ENCODE measurements around the gene NIPAL1.

NIPAL1 gene

DNA sequence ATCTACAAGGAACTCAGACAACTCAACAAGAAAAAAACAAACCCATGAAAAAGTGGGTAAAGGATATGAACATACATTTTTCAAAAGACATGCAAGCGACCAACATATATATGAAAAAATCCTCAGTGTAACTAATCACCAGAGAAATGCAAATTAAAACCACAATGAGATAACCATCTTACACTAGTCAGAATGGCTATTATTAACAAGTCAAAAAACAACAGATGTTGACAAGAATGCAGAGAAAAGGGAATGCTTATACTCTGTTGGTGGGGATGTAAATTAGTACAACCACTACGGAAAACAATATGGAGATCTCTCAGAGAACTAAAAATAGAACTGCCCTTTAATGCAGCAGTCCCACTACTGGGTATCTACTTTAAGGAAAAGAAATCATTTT lies 12.1 kb downstream of the NIPAL1 start:
- H3K9ac ChIP-seq (ENCODE audit: low read length), result no peak overlapping the region
- no peak for DNase-seq
- H2BK120ac ChIP-seq (ENCODE audit: insufficient read depth, low read length, poor library complexity), result no peak overlapping the region
- H2AFZ ChIP-seq (ENCODE audit: insufficient read depth, low read length, poor library complexity), result no peak overlapping the region
- H4K8ac ChIP-seq (ENCODE audit: low read depth, low read length), result no peak overlapping the region
- no peak overlapping the region for H3K14ac ChIP-seq (ENCODE audit: low read length)
- H3K4ac ChIP-seq (ENCODE audit: low read depth, low read length), result no peak overlapping the region
- H3K36me3 ChIP-seq (ENCODE audit: control insufficient read depth in 1 of 2, insufficient read depth in 2 of 2, low read length in 2 of 2), result no peaks in the 10 kb centered on the region
- no peaks in the 10 kb centered on the region for H3K27me3 ChIP-seq (ENCODE audit: insufficient read depth, low read length)
- no peak overlapping the region for H2BK12ac ChIP-seq (ENCODE audit: low read length)
- no peak overlapping the region for H2AK5ac ChIP-seq (ENCODE audit: low read length)
- H4K12ac ChIP-seq (ENCODE audit: low read depth, low read length), result no peak overlapping the region
- no peak overlapping the region for H3K23ac ChIP-seq (ENCODE audit: low read length)
- H3K4me1 ChIP-seq (ENCODE audit: control insufficient read depth in 1 of 2, insufficient read depth in 2 of 2, low read length in 2 of 2), result peaks cover 0 to 2% of the 10 kb centered on the region in 2 experiments
- no peak overlapping the region for H2BK5ac ChIP-seq (ENCODE audit: low read depth, low read length, poor library complexity)
- H3K9me3 ChIP-seq (ENCODE audit: insufficient read depth, low read depth, low read length), result peaks cover 1% of the 10 kb centered on the region
- no peak overlapping the region for H3K4me3 ChIP-seq (ENCODE audit: low read depth, low read length)
- no peaks in the 10 kb centered on the region for H3K79me2 ChIP-seq (ENCODE audit: control insufficient read depth, insufficient read depth, low read length, poor library complexity)
- H4K91ac ChIP-seq (ENCODE audit: low read depth, low read length), result no peak overlapping the region
- H3K18ac ChIP-seq (ENCODE audit: low read length), result no peak overlapping the region
- no peak overlapping the region for H3K4me2 ChIP-seq (ENCODE audit: low read length)
- H3K27ac ChIP-seq (ENCODE audit: low read depth, low read length), result no peak overlapping the region
- H3K79me1 ChIP-seq (ENCODE audit: low read length), result no peaks in the 10 kb centered on the region
- WGBS (ENCODE audit: extremely low coverage, insufficient coverage, insufficient read length), result no CpG with 5 or more reads among the region's 2 CpGs

DNA sequence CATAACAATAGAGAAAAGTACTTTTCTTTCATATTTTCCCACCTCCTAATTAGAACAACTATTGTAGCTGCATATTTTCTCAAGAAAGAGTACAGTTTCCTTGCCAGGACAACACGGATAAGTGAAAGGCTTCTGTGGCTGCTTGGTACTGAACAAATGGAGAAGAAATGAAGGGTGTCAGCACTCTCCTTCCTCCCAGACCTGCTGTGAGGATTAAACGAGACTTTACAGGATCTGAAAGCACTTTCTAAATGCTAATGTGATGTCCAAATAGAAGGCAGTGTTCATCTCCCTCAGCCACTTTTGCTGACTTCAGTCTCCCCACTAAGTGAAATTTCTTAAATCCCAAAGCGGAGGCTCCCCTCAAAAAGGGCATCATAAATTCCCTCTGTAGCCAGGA lies 13.9 kb downstream of the NIPAL1 start:
- Histone ChIP-seq H3K9ac (ENCODE audit: low read length) (no peak overlapping the region), H3K18ac (ENCODE audit: low read length) (no peak overlapping the region), H2BK120ac (ENCODE audit: insufficient read depth, low read length, poor library complexity) (no peak overlapping the region), H3K4ac (ENCODE audit: low read depth, low read length) (no peak overlapping the region), H2AFZ (ENCODE audit: insufficient read depth, low read length, poor library complexity) (no peak overlapping the region), H3K79me1 (ENCODE audit: low read length) (no peaks in the 10 kb centered on the region), H4K12ac (ENCODE audit: low read depth, low read length) (no peak overlapping the region), H3K4me1 (ENCODE audit: control insufficient read depth in 1 of 2, insufficient read depth in 2 of 2, low read length in 2 of 2) (no peaks in the 10 kb centered on the region), H2BK5ac (ENCODE audit: low read depth, low read length, poor library complexity) (no peak overlapping the region), H3K79me2 (ENCODE audit: control insufficient read depth, insufficient read depth, low read length, poor library complexity) (no peaks in the 10 kb centered on the region), H3K27ac (ENCODE audit: low read depth, low read length) (no peak overlapping the region), H3K4me3 (ENCODE audit: low read depth, low read length) (no peak overlapping the region), H3K36me3 (ENCODE audit: control insufficient read depth in 1 of 2, insufficient read depth in 2 of 2, low read length in 2 of 2) (no peaks in the 10 kb centered on the region), H2BK12ac (ENCODE audit: low read length) (no peak overlapping the region), H3K14ac (ENCODE audit: low read length) (no peak overlapping the region), H4K91ac (ENCODE audit: low read depth, low read length) (no peak overlapping the region), H4K8ac (ENCODE audit: low read depth, low read length) (no peak overlapping the region), H3K23ac (ENCODE audit: low read length) (no peak overlapping the region), H3K4me2 (ENCODE audit: low read length) (no peak overlapping the region), H3K27me3 (ENCODE audit: insufficient read depth, low read length) (no peaks in the 10 kb centered on the region), H2AK5ac (ENCODE audit: low read length) (no peak overlapping the region), H3K9me3 (ENCODE audit: insufficient read depth, low read depth, low read length) (no peaks in the 10 kb centered on the region)
- WGBS (ENCODE audit: extremely low coverage, insufficient coverage, insufficient read length), result no CpG with 5 or more reads among the region's 3 CpGs
- DNase-seq, result no peak

DNA sequence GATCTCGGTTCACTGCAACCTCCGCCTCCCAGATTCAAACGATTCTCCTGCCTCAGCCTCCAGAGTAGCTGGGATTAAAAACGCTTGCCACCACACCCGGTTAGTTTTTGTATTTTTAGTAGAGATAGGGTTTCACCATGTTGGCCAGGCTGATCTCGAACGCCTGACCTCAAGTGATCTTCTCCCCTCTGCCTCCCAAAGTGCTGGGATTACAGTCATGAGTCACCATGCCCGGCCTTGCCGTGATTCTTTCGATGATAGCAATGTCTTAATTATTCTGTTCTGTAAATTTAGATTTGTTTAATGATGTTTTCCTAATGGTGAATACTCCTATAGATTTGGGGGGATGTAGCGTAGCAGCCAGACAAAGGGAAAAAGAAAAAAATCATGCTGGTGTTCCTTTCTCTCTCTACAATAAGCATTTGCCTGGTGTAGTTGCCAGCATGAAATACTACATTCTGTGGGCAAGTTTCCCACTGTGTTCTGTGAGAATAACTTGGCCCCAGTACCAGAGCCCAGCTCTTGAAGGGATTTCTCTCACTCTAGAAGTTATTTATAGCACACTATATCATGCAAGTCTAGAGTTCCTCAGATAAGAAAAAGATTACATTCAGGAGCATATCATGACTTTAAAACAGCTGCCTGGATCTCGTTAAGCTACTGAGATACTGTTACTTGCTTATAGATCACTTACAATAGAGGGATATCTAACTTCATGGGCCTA lies 15.4 kb downstream of the NIPAL1 start:
- Histone ChIP-seq H2BK12ac (ENCODE audit: low read length) (no peak overlapping the region), H4K91ac (ENCODE audit: low read depth, low read length) (no peak overlapping the region), H4K8ac (ENCODE audit: low read depth, low read length) (no peak overlapping the region), H3K27me3 (ENCODE audit: insufficient read depth, low read length) (no peaks in the 10 kb centered on the region), H3K18ac (ENCODE audit: low read length) (no peak overlapping the region), H3K4ac (ENCODE audit: low read depth, low read length) (no peak overlapping the region), H3K9me3 (ENCODE audit: insufficient read depth, low read depth, low read length) (no peaks in the 10 kb centered on the region), H3K9ac (ENCODE audit: low read length) (no peak overlapping the region), H4K12ac (ENCODE audit: low read depth, low read length) (no peak overlapping the region), H2AK5ac (ENCODE audit: low read length) (no peak overlapping the region), H3K27ac (ENCODE audit: low read depth, low read length) (no peak overlapping the region), H2AFZ (ENCODE audit: insufficient read depth, low read length, poor library complexity) (no peak overlapping the region), H3K14ac (ENCODE audit: low read length) (no peak overlapping the region), H2BK120ac (ENCODE audit: insufficient read depth, low read length, poor library complexity) (no peak overlapping the region), H3K4me1 (ENCODE audit: control insufficient read depth in 1 of 2, insufficient read depth in 2 of 2, low read length in 2 of 2) (no peaks in the 10 kb centered on the region), H3K36me3 (ENCODE audit: control insufficient read depth in 1 of 2, insufficient read depth in 2 of 2, low read length in 2 of 2) (no peaks in the 10 kb centered on the region), H3K79me2 (ENCODE audit: control insufficient read depth, insufficient read depth, low read length, poor library complexity) (no peaks in the 10 kb centered on the region), H3K4me3 (ENCODE audit: low read depth, low read length) (no peak overlapping the region), H3K23ac (ENCODE audit: low read length) (no peak overlapping the region), H3K4me2 (ENCODE audit: low read length) (no peak overlapping the region), H3K79me1 (ENCODE audit: low read length) (no peaks in the 10 kb centered on the region), H2BK5ac (ENCODE audit: low read depth, low read length, poor library complexity) (no peak overlapping the region)
- WGBS (ENCODE audit: extremely low coverage, insufficient coverage, insufficient read length), result no CpG with 5 or more reads among the region's 12 CpGs
- no peak for DNase-seq

DNA sequence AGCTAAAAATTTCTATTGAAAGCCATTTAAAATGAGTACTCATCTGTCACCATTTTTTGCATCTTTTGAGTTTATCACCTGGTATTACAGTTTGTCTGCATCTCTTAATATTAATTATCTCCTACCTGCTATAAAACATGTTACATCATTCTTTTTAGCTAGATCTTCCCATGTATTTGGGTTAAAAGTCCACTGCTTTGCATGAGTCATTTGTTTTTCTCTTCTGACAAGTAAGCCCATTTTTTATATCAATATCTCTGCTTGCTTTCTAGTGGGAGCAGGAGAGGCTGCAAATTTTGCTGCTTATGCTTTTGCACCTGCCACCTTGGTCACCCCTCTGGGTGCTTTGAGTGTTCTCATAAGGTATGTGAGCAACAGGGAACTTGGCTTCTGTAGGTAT lies 16.1 kb downstream of the NIPAL1 start:
- Histone ChIP-seq H4K12ac (ENCODE audit: low read depth, low read length) (no peak overlapping the region), H2AFZ (ENCODE audit: insufficient read depth, low read length, poor library complexity) (no peak overlapping the region), H3K4me3 (ENCODE audit: low read depth, low read length) (no peak overlapping the region), H2AK5ac (ENCODE audit: low read length) (no peak overlapping the region), H3K27ac (ENCODE audit: low read depth, low read length) (no peak overlapping the region), H3K9me3 (ENCODE audit: insufficient read depth, low read depth, low read length) (no peaks in the 10 kb centered on the region), H3K9ac (ENCODE audit: low read length) (no peak overlapping the region), H3K18ac (ENCODE audit: low read length) (no peak overlapping the region), H3K27me3 (ENCODE audit: insufficient read depth, low read length) (no peaks in the 10 kb centered on the region), H2BK5ac (ENCODE audit: low read depth, low read length, poor library complexity) (no peak overlapping the region), H3K79me1 (ENCODE audit: low read length) (no peaks in the 10 kb centered on the region), H3K4me2 (ENCODE audit: low read length) (no peak overlapping the region), H3K4me1 (ENCODE audit: control insufficient read depth in 1 of 2, insufficient read depth in 2 of 2, low read length in 2 of 2) (no peaks in the 10 kb centered on the region), H2BK12ac (ENCODE audit: low read length) (no peak overlapping the region), H3K4ac (ENCODE audit: low read depth, low read length) (no peak overlapping the region), H3K36me3 (ENCODE audit: control insufficient read depth in 1 of 2, insufficient read depth in 2 of 2, low read length in 2 of 2) (no peaks in the 10 kb centered on the region), H4K8ac (ENCODE audit: low read depth, low read length) (no peak overlapping the region), H3K14ac (ENCODE audit: low read length) (no peak overlapping the region), H3K23ac (ENCODE audit: low read length) (no peak overlapping the region), H2BK120ac (ENCODE audit: insufficient read depth, low read length, poor library complexity) (no peak overlapping the region), H4K91ac (ENCODE audit: low read depth, low read length) (no peak overlapping the region), H3K79me2 (ENCODE audit: control insufficient read depth, insufficient read depth, low read length, poor library complexity) (no peaks in the 10 kb centered on the region)
- no peak for DNase-seq

Data from trophoblast cell (in vitro differentiated cells and primary cell).